Sciatic nerve (tissue), 1 donor: ENCODE data around the gene CA7. TPM values are rescaled to one million over a fixed set of nuclear protein-coding genes. Genes with fewer than 3 reads are reported as not detected.

Experiments used
- total RNA-seq: library from RNA; stranded (reverse); fragmentation: NEBNext Ultra II Directional; extraction: Animal tissue kit (Norgen Biotek cat#: 25700); gene quantifications from one replicate; pipeline ENCODE4 v1.2.1, GENCODE V29; 2021
- donor health status: DM: no; HTN: no; CAD: no.

Gene CA7
- total RNA-seq, 1 donor from 2014 or later: not detected

Other genes with a start within 250 kb of the CA7 start
- 44.5 TPM for gene CMTM3, start 239.7 kb upstream of the CA7 start, total RNA-seq
- 17.8 TPM for gene CMTM4, start 147.7 kb upstream of the CA7 start, total RNA-seq
- gene DYNC1LI2, start 92.8 kb upstream of the CA7 start, total RNA-seq: 205 TPM
- gene TERB1, start 42.8 kb upstream of the CA7 start, total RNA-seq: 0.58 TPM
- gene NAE1, start 13.4 kb upstream of the CA7 start, total RNA-seq: 60.6 TPM
- gene PDP2, start 36.1 kb downstream of the CA7 start, total RNA-seq: 17.6 TPM
- gene CDH16, start 74.5 kb downstream of the CA7 start, total RNA-seq: not detected
- 6.2 TPM for gene RRAD, start 81.1 kb downstream of the CA7 start, total RNA-seq
- gene CIAO2B, start 90.0 kb downstream of the CA7 start, total RNA-seq: 69.7 TPM
- gene CES2, start 91.1 kb downstream of the CA7 start, total RNA-seq: 27.8 TPM
- gene CES3, start 116.9 kb downstream of the CA7 start, total RNA-seq: 0.71 TPM
- gene CES4A, start 144.2 kb downstream of the CA7 start, total RNA-seq: 13.2 TPM
- 60.3 TPM for gene CBFB, start 184.7 kb downstream of the CA7 start, total RNA-seq